ENCODE data around the gene AFF4. TPM values are rescaled to one million over a fixed set of nuclear protein-coding genes. Genes with fewer than 3 reads are reported as not detected.
A peak's percentile ranks its signal among the peaks of the same experiment; 100 is the strongest.

The AFF4 gene
- total and polyA plus RNA-seq, 9 of the 15 experiments (the other 6 are each of a cell fraction or from before 2014, with no cell fraction given) = 1.7 to 25.8 (median 17.9) TPM

GRCh38 chr5:132865668-132866341 lies 97.6 kb downstream of the AFF4 start (continued):
- TF ChIP-seq MNT (conservative IDR thresholded peaks at IDR 0.05) (no peak), ZNF584 (CRISPR knock-in tag; IDR thresholded peaks at IDR 0.05; ENCODE audit: low read depth) (no peak), SMAD3 (CRISPR knock-in tag; conservative IDR thresholded peaks at IDR 0.05) (no peak), KDM4B (IDR thresholded peaks at IDR 0.05; ENCODE audit: borderline replicate concordance in 2 of 2, low read depth in 1 of 2) (no peak), NR2C2 (CRISPR knock-in tag; IDR thresholded peaks at IDR 0.05) (no peak), NR2C2 (tag; IDR thresholded peaks at IDR 0.05) (no peak), CREB1 (IDR thresholded peaks at IDR 0.05) (no peak), CREB1 (CRISPR knock-in tag; IDR thresholded peaks at IDR 0.05) (no peak), ZC3H8 (IDR thresholded peaks at IDR 0.05) (no peak), CEBPZ (IDR thresholded peaks at IDR 0.05; ENCODE audit: borderline replicate concordance, low read depth, low read length) (no peak), ZNF551 (CRISPR knock-in tag; IDR thresholded peaks at IDR 0.05) (no peak), SMARCA4 (IDR thresholded peaks at IDR 0.05) (no peak), ZNF778 (CRISPR knock-in tag; IDR thresholded peaks at IDR 0.05) (no peak), ZNF830 (CRISPR knock-in tag; IDR thresholded peaks at IDR 0.05) (no peak), PHF8 (IDR thresholded peaks at IDR 0.05; ENCODE audit: borderline replicate concordance, low read length) (no peak), HES1 (IDR thresholded peaks at IDR 0.05; ENCODE audit: low read depth) (no peak; the same call in 1 of the 2 replicates), GTF2E2 (tag; IDR thresholded peaks at IDR 0.05) (no peak), RB1 (IDR thresholded peaks at IDR 0.05; ENCODE audit: low read depth) (peak; percentile 66), GTF3C2 (IDR thresholded peaks at IDR 0.05; ENCODE audit: borderline replicate concordance, extremely low read depth, insufficient read length) (no peak), HMG20B (CRISPR knock-in tag; IDR thresholded peaks at IDR 0.05) (no peak)

All from K562 (cell line).